CD4-positive, alpha-beta memory T cell (primary cell): ENCODE results near the gene CALM1. TPM values are rescaled to one million over a fixed set of nuclear protein-coding genes. Genes with fewer than 3 reads are reported as not detected.
A peak's percentile ranks its signal among the peaks of the same experiment; 100 is the strongest.

Source experiments
- CTCF ChIA-PET: fragments of 350-600 bp; sonication (Branson Sonifier 250); formaldehyde crosslinking; loops from one replicate; lab custom pipeline; 2021; ENCODE audit warnings: inconsistent platforms; ENCODE audit not compliant: partially characterized antibody; lab: Charles Lee
- POLR2A ChIA-PET: fragments of 350-600 bp; sonication (Branson Sonifier 250); formaldehyde crosslinking; loops from one replicate; lab custom pipeline; 2021; ENCODE audit not compliant: partially characterized antibody; lab: Charles Lee
- DNase-seq, 5 donors: peaks; one replicate each; pipeline versions ENCODE4 v3.0.0 to v3.0.0-alpha.2; 2020 to 2022; ENCODE audit warnings: mixed read lengths in 1 of 5
- H3K27ac ChIP-seq: one replicate; pipeline ENCODE4 v1.7.0; 2013; ENCODE audit warnings: low read depth, low read length
- H3K27me3 ChIP-seq: 2 replicates; pipeline ENCODE4 v1.7.0; 2013; ENCODE audit warnings: mild to moderate bottlenecking, low read length, moderate library complexity; ENCODE audit not compliant: insufficient read depth
- H3K36me3 ChIP-seq: 2 replicates; pipeline ENCODE4 v1.7.0; 2013; ENCODE audit warnings: mild to moderate bottlenecking, low read length, moderate library complexity; ENCODE audit not compliant: insufficient read depth
- H3K4me1 ChIP-seq: 2 replicates; pipeline ENCODE4 v1.7.0; 2013; ENCODE audit warnings: mild to moderate bottlenecking, low read length, moderate library complexity; ENCODE audit not compliant: insufficient read depth
- H3K4me3 ChIP-seq, 2 donors: one replicate each; pipeline ENCODE4 v1.7.0; 2013; ENCODE audit warnings: low read length in 2 of 2, mild to moderate bottlenecking in 1 of 2
- H3K9me3 ChIP-seq, 2 donors: one replicate each; pipeline ENCODE4 v1.7.0; 2013; ENCODE audit warnings: low read length in 2 of 2, control low read depth in 1 of 2; ENCODE audit not compliant: control insufficient read depth in 1 of 2
- H3K27ac Mint-ChIP-seq, 7 donors: one replicate each; pipeline ENCODE4 v1.8.0; 2020 to 2021; ENCODE audit warnings: mixed read lengths in 7 of 7, mild to moderate bottlenecking in 6 of 7, inconsistent platforms in 3 of 7, moderate library complexity in 3 of 7
- H3K27me3 Mint-ChIP-seq, 2 donors: one replicate each; pipeline ENCODE4 v1.8.0; 2020 to 2021; ENCODE audit warnings: mixed read lengths in 2 of 2
- H3K36me3 Mint-ChIP-seq, 2 donors: one replicate each; pipeline ENCODE4 v1.8.0; 2020 to 2021; ENCODE audit warnings: mixed read lengths in 2 of 2, inconsistent platforms in 1 of 2, mild to moderate bottlenecking in 1 of 2
- H3K4me1 Mint-ChIP-seq, 4 donors: one replicate each; pipeline ENCODE4 v1.8.0; 2020 to 2021; ENCODE audit warnings: mixed read lengths in 4 of 4, mild to moderate bottlenecking in 1 of 4
- H3K4me3 Mint-ChIP-seq, 8 donors: one replicate each; pipeline ENCODE4 v1.8.0; 2020 to 2021; ENCODE audit warnings: mixed read lengths in 8 of 8, mild to moderate bottlenecking in 7 of 8, moderate library complexity in 6 of 8, inconsistent platforms in 3 of 8
- H3K9me3 Mint-ChIP-seq, 8 donors: one replicate each; pipeline ENCODE4 v1.8.0; 2020 to 2021; ENCODE audit warnings: mixed read lengths in 8 of 8, mild to moderate bottlenecking in 5 of 8, inconsistent platforms in 3 of 8, moderate library complexity in 1 of 8
- intact Hi-C: fragments of 100-400 bp; cut with micrococcal nuclease; formaldehyde crosslinking; loops from one replicate; pipeline ENCODE4 v1.15.1; 2023
- polyA plus RNA-seq, 2 donors: library from polyadenylated mRNA; unstranded; fragments of 300-500 nt; fragmentation: Illumina TruSeq; gene quantifications; one replicate each; pipeline ENCODE4 v1.2.3, GENCODE V29; 2021
- total RNA-seq, 2 experiments: library from RNA; stranded (reverse); gene quantifications; one replicate each; pipeline ENCODE4 v1.2.3, GENCODE V29; 2021

CALM1 gene
- total and polyA plus RNA-seq, 4 experiments from 2014 or later, result 693 to 3,289 (median 1,711) TPM

- Mint-ChIP-seq H3K4me3 (no peak overlapping the region), H3K4me1 (peaks cover 0 to 2% (median 0%) of the 10 kb centered on the region in 4 donors), H3K9me3 (peaks cover 0 to 2% (median 0%) of the 10 kb centered on the region in 8 donors), H3K27me3 (no peaks in the 10 kb centered on the region), H3K36me3 (no peaks in the 10 kb centered on the region), H3K27ac (no peak overlapping the region)
- DNase-seq, result no peak
- Histone ChIP-seq H3K27ac (no peak overlapping the region), H3K27me3 (no peaks in the 10 kb centered on the region), H3K4me1 (no peaks in the 10 kb centered on the region), H3K4me3 (no peak overlapping the region), H3K36me3 (no peaks in the 10 kb centered on the region), H3K9me3 (no peaks in the 10 kb centered on the region)
- CTCF ChIA-PET, result interaction anchor here (1.3 to 2.1 kb wide), 3 partner anchors 19 to 278 kb away, joined by 4 to 5 read pairs (median 4); no protein-coding TSS in a partner anchor
- POLR2A ChIA-PET, result interaction anchor here (1.4 kb wide), 1 partner anchor 10 kb away, joined by 3 read pairs; no protein-coding TSS in a partner anchor
- intact Hi-C loops, result no loop called here
Measured at GRCh38 chr14:90419200-90419599, 22.4 kb downstream of the CALM1 start.

- Histone ChIP-seq H3K4me1 (no peaks in the 10 kb centered on the region), H3K36me3 (no peaks in the 10 kb centered on the region), H3K9me3 (no peaks in the 10 kb centered on the region), H3K4me3 (no peak overlapping the region), H3K27ac (no peak overlapping the region), H3K27me3 (no peaks in the 10 kb centered on the region)
- Mint-ChIP-seq H3K9me3 (peaks cover 0 to 2% (median 0%) of the 10 kb centered on the region in 8 donors), H3K27me3 (no peaks in the 10 kb centered on the region), H3K4me3 (no peak overlapping the region), H3K27ac (peak overlapping the region in 1 of 7 donors; percentile 79), H3K36me3 (no peaks in the 10 kb centered on the region), H3K4me1 (peaks cover 0 to 2% (median 0%) of the 10 kb centered on the region in 4 donors)
- ChIA-PET POLR2A (no interaction called here), CTCF (interaction anchor here (1.0 kb wide), 1 partner anchor 276 kb away, joined by 3 read pairs; no protein-coding TSS in a partner anchor)
- intact Hi-C loops, result no loop called here
- DNase-seq, result no peak
Measured at GRCh38 chr14:90421001-90421631, 24.3 kb downstream of the CALM1 start.

- no peak overlapping the region for H3K27ac Mint-ChIP-seq
- H3K9me3 Mint-ChIP-seq, result peaks cover 0 to 2% (median 0%) of the 10 kb centered on the region in 8 donors
- H3K36me3 ChIP-seq, result no peaks in the 10 kb centered on the region
- intact Hi-C loops, result no loop called here
- no peak for DNase-seq
- H3K4me3 ChIP-seq, result no peak overlapping the region
- no peaks in the 10 kb centered on the region for H3K27me3 ChIP-seq
- peaks cover 0 to under 1% of the 10 kb centered on the region in 2 donors for H3K27me3 Mint-ChIP-seq
- no peaks in the 10 kb centered on the region for H3K36me3 Mint-ChIP-seq
- peaks cover 0 to 2% (median 0%) of the 10 kb centered on the region in 4 donors for H3K4me1 Mint-ChIP-seq
- CTCF ChIA-PET, result interaction anchor here (1.0 kb wide), 1 partner anchor 276 kb away, joined by 3 read pairs; no protein-coding TSS in a partner anchor
- no peak overlapping the region for H3K27ac ChIP-seq
- no peak overlapping the region for H3K4me3 Mint-ChIP-seq
- no peaks in the 10 kb centered on the region for H3K9me3 ChIP-seq
- POLR2A ChIA-PET, result no interaction called here
- H3K4me1 ChIP-seq, result no peaks in the 10 kb centered on the region
Measured at GRCh38 chr14:90421632-90422020, 24.8 kb downstream of the CALM1 start.

GRCh38 chr14:90423166-90423565, 26.3 kb downstream of the CALM1 start:
- Mint-ChIP-seq H3K4me1 (no peaks in the 10 kb centered on the region), H3K9me3 (peaks cover 0 to 2% (median 0%) of the 10 kb centered on the region in 8 donors), H3K27ac (peak overlapping the region in 1 of 7 donors; percentile 74), H3K27me3 (peaks cover 0 to 1% of the 10 kb centered on the region in 2 donors), H3K36me3 (no peaks in the 10 kb centered on the region), H3K4me3 (no peak overlapping the region)
- ChIA-PET POLR2A (no interaction called here), CTCF (no interaction called here)
- H3K27ac ChIP-seq, result no peak overlapping the region
- intact Hi-C loops, result no loop called here
- DNase-seq, result no peak
- no peaks in the 10 kb centered on the region for H3K27me3 ChIP-seq
- H3K9me3 ChIP-seq, result no peaks in the 10 kb centered on the region
- no peaks in the 10 kb centered on the region for H3K4me1 ChIP-seq
- no peak overlapping the region for H3K4me3 ChIP-seq
- no peaks in the 10 kb centered on the region for H3K36me3 ChIP-seq

GRCh38 chr14:90424075-90424474, 27.2 kb downstream of the CALM1 start:
- Mint-ChIP-seq H3K27me3 (peaks cover 0 to 1% of the 10 kb centered on the region in 2 donors), H3K4me1 (no peaks in the 10 kb centered on the region), H3K4me3 (no peak overlapping the region), H3K36me3 (no peaks in the 10 kb centered on the region), H3K27ac (no peak overlapping the region), H3K9me3 (peaks cover 0 to 2% (median 0%) of the 10 kb centered on the region in 8 donors)
- no peaks in the 10 kb centered on the region for H3K4me1 ChIP-seq
- H3K27ac ChIP-seq, result no peak overlapping the region
- no peak overlapping the region for H3K4me3 ChIP-seq
- DNase-seq, result peak in 1 of 5 donors; percentile 12
- CTCF ChIA-PET, result no interaction called here
- no peaks in the 10 kb centered on the region for H3K9me3 ChIP-seq
- no peaks in the 10 kb centered on the region for H3K36me3 ChIP-seq
- H3K27me3 ChIP-seq, result no peaks in the 10 kb centered on the region
- POLR2A ChIA-PET, result no interaction called here
- intact Hi-C loops, result no loop called here

- POLR2A ChIA-PET, result no interaction called here
- no peaks in the 10 kb centered on the region for H3K36me3 Mint-ChIP-seq
- intact Hi-C loops, result no loop called here
- H3K9me3 ChIP-seq, result no peaks in the 10 kb centered on the region
- no peak overlapping the region for H3K4me3 ChIP-seq
- H3K4me1 Mint-ChIP-seq, result no peaks in the 10 kb centered on the region
- peak overlapping the region in 2 of 7 donors; percentile 4 to 47 for H3K27ac Mint-ChIP-seq
- no peaks in the 10 kb centered on the region for H3K4me1 ChIP-seq
- H3K27me3 Mint-ChIP-seq, result peaks cover 0 to 1% of the 10 kb centered on the region in 2 donors
- peaks cover 0 to 2% (median 0%) of the 10 kb centered on the region in 8 donors for H3K9me3 Mint-ChIP-seq
- no peak overlapping the region for H3K27ac ChIP-seq
- H3K36me3 ChIP-seq, result no peaks in the 10 kb centered on the region
- CTCF ChIA-PET, result interaction anchor here (1.5 kb wide), 1 partner anchor 9 kb away, joined by 6 read pairs; no protein-coding TSS in a partner anchor
- no peak for DNase-seq
- H3K27me3 ChIP-seq, result no peaks in the 10 kb centered on the region
- no peak overlapping the region for H3K4me3 Mint-ChIP-seq
Measured at GRCh38 chr14:90424686-90425372, 28.0 kb downstream of the CALM1 start.

- H3K36me3 ChIP-seq, result no peaks in the 10 kb centered on the region
- no peaks in the 10 kb centered on the region for H3K4me1 ChIP-seq
- intact Hi-C loops, result no loop called here
- H3K4me3 Mint-ChIP-seq, result no peak overlapping the region
- H3K4me1 Mint-ChIP-seq, result no peaks in the 10 kb centered on the region
- ChIA-PET POLR2A (no interaction called here), CTCF (interaction anchor here (1.5 kb wide), 1 partner anchor 10 kb away, joined by 6 read pairs; no protein-coding TSS in a partner anchor)
- H3K27ac ChIP-seq, result no peak overlapping the region
- DNase-seq, result no peak
- no peak overlapping the region for H3K4me3 ChIP-seq
- H3K27me3 ChIP-seq, result no peaks in the 10 kb centered on the region
- H3K36me3 Mint-ChIP-seq, result no peaks in the 10 kb centered on the region
- no peaks in the 10 kb centered on the region for H3K9me3 ChIP-seq
- H3K27me3 Mint-ChIP-seq, result peaks cover 0 to 1% of the 10 kb centered on the region in 2 donors
- peaks cover 0 to 2% (median 0%) of the 10 kb centered on the region in 8 donors for H3K9me3 Mint-ChIP-seq
- peak overlapping the region in 1 of 7 donors; percentile 4 for H3K27ac Mint-ChIP-seq
Measured at GRCh38 chr14:90425373-90425879, 28.6 kb downstream of the CALM1 start.
